ENCODE measurements around the gene GOPC.

The GOPC gene

DNA sequence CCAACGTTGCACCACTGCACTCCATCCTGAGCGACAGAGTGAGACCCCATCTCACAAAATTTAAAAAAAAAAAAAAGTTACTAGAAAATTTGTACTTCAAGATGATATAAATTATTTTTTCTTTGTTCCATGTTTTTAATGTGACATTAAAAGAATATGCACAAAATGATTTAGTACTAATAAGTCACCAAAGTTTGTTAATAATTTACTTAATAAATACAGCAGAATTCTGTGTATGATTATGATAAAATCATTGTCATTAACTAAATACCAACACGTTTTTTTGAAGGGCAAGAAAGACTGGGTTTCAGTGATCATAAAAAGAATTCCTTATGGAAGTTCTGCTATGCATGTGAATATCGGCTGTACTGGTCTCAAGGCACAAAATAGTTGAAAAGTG is 28.1 kb downstream of the GOPC start:
- peaks cover 35% of the 10 kb centered on the region for H3K36me3 ChIP-seq (replicated peaks; ENCODE audit: low read depth, low read length)
- TF ChIP-seq EZH2phosphoT487 (IDR thresholded peaks at IDR 0.05; ENCODE audit: low read depth), result no peak
- no peak overlapping the region for H3K9ac ChIP-seq (ENCODE audit: low read length)
- no peak overlapping the region for H3K4me3 ChIP-seq (ENCODE audit: low read length)
- no peaks in the 10 kb centered on the region for H3K9me3 ChIP-seq (ENCODE audit: insufficient read depth, low read length)
- H3K4me2 ChIP-seq (ENCODE audit: low read length), result no peak overlapping the region
- H3K4me1 ChIP-seq (ENCODE audit: low read length), result no peaks in the 10 kb centered on the region
- H3K27ac ChIP-seq (ENCODE audit: low read length), result no peak overlapping the region
- peaks cover 2% of the 10 kb centered on the region; the same call in 1 of the 2 replicates for H4K20me1 ChIP-seq (ENCODE audit: insufficient read depth, low read length)
- peaks cover 9% of the 10 kb centered on the region; the same call in 1 of the 2 replicates for H3K79me2 ChIP-seq (ENCODE audit: low read length)
- H2AFZ ChIP-seq (ENCODE audit: low read depth, low read length), result no peak overlapping the region
- no peaks in the 10 kb centered on the region for H3K27me3 ChIP-seq (ENCODE audit: low read depth, low read length)

DNA sequence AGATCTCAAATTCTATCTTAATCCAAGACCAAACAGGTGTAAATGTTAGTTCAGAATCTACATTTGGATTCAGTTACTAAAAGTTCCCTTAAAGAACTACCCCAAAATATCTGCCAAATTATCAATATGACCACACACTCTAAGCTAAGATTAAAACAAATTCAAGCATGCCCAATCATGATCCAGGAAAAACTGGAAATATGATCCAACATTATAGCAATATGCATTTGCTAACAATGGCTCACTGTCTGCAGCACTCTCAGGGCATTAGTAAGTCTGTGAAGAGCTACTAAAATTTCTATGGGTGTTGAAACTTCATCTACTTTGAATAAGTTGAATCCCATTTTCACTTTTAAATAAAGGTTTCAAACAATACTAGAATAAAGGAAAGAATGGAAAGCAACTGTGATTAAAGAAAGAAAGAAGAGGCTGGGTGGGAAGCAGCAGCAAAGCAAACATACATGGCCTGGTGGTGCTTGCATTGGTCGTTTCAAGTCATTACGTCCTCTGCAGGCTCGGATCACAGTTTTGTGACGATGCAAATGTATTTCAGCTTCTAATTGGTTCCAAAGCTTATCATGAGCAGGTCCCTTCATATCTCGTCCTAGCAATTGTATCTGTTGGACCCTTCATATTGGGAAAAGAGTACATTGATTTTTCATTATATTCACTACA is 29.2 kb downstream of the GOPC start:
- TF ChIP-seq, protein P1, sequence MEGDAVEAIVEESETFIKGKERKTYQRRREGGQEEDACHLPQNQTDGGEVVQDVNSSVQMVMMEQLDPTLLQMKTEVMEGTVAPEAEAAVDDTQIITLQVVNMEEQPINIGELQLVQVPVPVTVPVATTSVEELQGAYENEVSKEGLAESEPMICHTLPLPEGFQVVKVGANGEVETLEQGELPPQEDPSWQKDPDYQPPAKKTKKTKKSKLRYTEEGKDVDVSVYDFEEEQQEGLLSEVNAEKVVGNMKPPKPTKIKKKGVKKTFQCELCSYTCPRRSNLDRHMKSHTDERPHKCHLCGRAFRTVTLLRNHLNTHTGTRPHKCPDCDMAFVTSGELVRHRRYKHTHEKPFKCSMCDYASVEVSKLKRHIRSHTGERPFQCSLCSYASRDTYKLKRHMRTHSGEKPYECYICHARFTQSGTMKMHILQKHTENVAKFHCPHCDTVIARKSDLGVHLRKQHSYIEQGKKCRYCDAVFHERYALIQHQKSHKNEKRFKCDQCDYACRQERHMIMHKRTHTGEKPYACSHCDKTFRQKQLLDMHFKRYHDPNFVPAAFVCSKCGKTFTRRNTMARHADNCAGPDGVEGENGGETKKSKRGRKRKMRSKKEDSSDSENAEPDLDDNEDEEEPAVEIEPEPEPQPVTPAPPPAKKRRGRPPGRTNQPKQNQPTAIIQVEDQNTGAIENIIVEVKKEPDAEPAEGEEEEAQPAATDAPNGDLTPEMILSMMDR (IDR thresholded peaks at IDR 0.05; ENCODE audit: low read depth, low read length), result no peak
- no peak for TF ChIP-seq EZH2phosphoT487 (IDR thresholded peaks at IDR 0.05; ENCODE audit: low read depth)
- Histone ChIP-seq H3K4me1 (ENCODE audit: low read length) (no peaks in the 10 kb centered on the region), H3K27me3 (ENCODE audit: low read depth, low read length) (no peaks in the 10 kb centered on the region), H3K27ac (ENCODE audit: low read length) (no peak overlapping the region), H3K79me2 (ENCODE audit: low read length) (peaks cover 5% of the 10 kb centered on the region; the same call in 1 of the 2 replicates), H4K20me1 (ENCODE audit: insufficient read depth, low read length) (no peaks in the 10 kb centered on the region), H3K9me3 (ENCODE audit: insufficient read depth, low read length) (no peaks in the 10 kb centered on the region), H2AFZ (ENCODE audit: low read depth, low read length) (no peak overlapping the region), H3K36me3 (replicated peaks; ENCODE audit: low read depth, low read length) (peaks cover 42% of the 10 kb centered on the region), H3K4me2 (ENCODE audit: low read length) (no peak overlapping the region), H3K4me3 (ENCODE audit: low read length) (no peak overlapping the region), H3K9ac (ENCODE audit: low read length) (no peak overlapping the region)

DNA sequence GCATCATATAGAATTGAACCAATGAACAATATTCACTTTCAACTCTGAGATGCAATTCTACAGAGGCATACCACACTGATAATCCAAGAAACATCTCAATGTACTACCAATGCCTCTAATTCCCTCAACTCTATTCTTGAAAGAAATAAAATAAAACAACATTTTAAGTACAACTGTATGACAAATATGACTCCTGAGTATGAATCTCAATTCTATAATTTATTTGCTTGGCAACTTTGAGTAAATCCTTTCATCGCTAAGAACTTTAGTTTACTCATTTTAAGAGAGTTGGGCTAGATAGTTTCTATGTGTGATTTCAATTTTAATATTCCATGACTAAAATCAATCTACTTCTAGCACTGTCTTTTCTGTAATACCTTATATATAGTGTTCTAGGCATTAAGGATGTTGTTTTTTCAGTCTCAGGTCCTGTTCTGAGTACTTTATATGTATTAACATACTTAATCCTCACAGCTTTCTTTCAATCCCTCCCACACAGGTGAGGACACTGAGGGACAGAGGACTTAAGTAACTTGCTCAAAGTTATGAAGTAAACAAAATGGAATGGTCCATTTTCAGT is 33.4 kb downstream of the GOPC start:
- H2AFZ ChIP-seq (ENCODE audit: low read depth, low read length), result no peak overlapping the region
- H3K4me3 ChIP-seq (ENCODE audit: low read length), result no peak overlapping the region
- H3K4me1 ChIP-seq (ENCODE audit: low read length), result no peaks in the 10 kb centered on the region
- no peaks in the 10 kb centered on the region for H3K79me2 ChIP-seq (ENCODE audit: low read length)
- no peaks in the 10 kb centered on the region for H3K27me3 ChIP-seq (ENCODE audit: low read depth, low read length)
- no peak overlapping the region for H3K9ac ChIP-seq (ENCODE audit: low read length)
- H4K20me1 ChIP-seq (ENCODE audit: insufficient read depth, low read length), result no peaks in the 10 kb centered on the region
- H3K36me3 ChIP-seq (replicated peaks; ENCODE audit: low read depth, low read length), result peaks cover 42% of the 10 kb centered on the region
- no peak overlapping the region for H3K27ac ChIP-seq (ENCODE audit: low read length)
- TF ChIP-seq, protein P1 (IDR thresholded peaks at IDR 0.05; ENCODE audit: low read depth, low read length), result no peak
- no peak for TF ChIP-seq EZH2phosphoT487 (IDR thresholded peaks at IDR 0.05; ENCODE audit: low read depth)
- no peak overlapping the region for H3K4me2 ChIP-seq (ENCODE audit: low read length)
- no peaks in the 10 kb centered on the region for H3K9me3 ChIP-seq (ENCODE audit: insufficient read depth, low read length)

DNA sequence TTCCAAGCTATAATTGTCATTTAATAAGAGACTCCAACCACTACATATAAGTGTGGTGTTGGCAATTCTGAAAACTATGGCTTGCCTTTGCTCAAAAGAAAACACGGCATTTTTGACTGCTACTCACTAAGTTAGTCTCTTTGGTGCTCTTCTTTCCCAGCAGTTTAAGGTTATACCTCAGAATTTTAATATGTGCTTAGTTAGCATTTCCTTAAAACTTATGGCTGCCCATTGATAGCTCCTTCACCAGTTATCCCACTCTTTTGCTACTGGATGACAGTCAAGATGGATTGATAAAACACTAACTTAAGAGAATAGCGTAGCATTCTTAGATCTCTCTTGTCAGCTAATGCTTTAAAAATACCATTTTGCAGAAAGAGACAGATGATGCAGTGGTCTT is 34.1 kb downstream of the GOPC start:
- H3K27ac ChIP-seq (ENCODE audit: low read length), result no peak overlapping the region
- no peaks in the 10 kb centered on the region for H4K20me1 ChIP-seq (ENCODE audit: insufficient read depth, low read length)
- H3K36me3 ChIP-seq (replicated peaks; ENCODE audit: low read depth, low read length), result peaks cover 39% of the 10 kb centered on the region
- H3K9ac ChIP-seq (ENCODE audit: low read length), result no peak overlapping the region
- H3K4me2 ChIP-seq (ENCODE audit: low read length), result no peak overlapping the region
- no peak overlapping the region for H2AFZ ChIP-seq (ENCODE audit: low read depth, low read length)
- no peaks in the 10 kb centered on the region for H3K27me3 ChIP-seq (ENCODE audit: low read depth, low read length)
- no peak overlapping the region for H3K4me3 ChIP-seq (ENCODE audit: low read length)
- no peaks in the 10 kb centered on the region for H3K79me2 ChIP-seq (ENCODE audit: low read length)
- no peaks in the 10 kb centered on the region for H3K4me1 ChIP-seq (ENCODE audit: low read length)
- H3K9me3 ChIP-seq (ENCODE audit: insufficient read depth, low read length), result no peaks in the 10 kb centered on the region
- TF ChIP-seq EZH2phosphoT487 (IDR thresholded peaks at IDR 0.05; ENCODE audit: low read depth), result no peak
- TF ChIP-seq, protein P1 (IDR thresholded peaks at IDR 0.05; ENCODE audit: low read depth, low read length), result no peak

Data from OCI-LY3 (cell line).